GM12865 (cell line): ENCODE measurements around the gene KLF1.

Source experiments
- DNase-seq: peaks from one replicate; pipeline ENCODE4 v3.0.0; 2010; ENCODE audit warnings: low read depth
- H3K4me3 ChIP-seq: 2 replicates; pipeline ENCODE4 v1.5.1; 2011; ENCODE audit warnings: mild to moderate bottlenecking, low read depth, low read length, control low read depth
- CTCF ChIP-seq: IDR thresholded peaks from 2 replicates; pipeline ENCODE4 v1.5.1; 2011; ENCODE audit warnings: low read length, control low read depth, low read depth, inconsistent platforms; ENCODE audit not compliant: insufficient read depth; ENCODE audit errors: missing control alignments

Gene KLF1

GRCh38 chr19:12873891-12874745 is 12.9 kb downstream of the KLF1 start:
- no peak for TF ChIP-seq CTCF
- DNase-seq = no peak
- no peak overlapping the region for H3K4me3 ChIP-seq

GRCh38 chr19:12872941-12873890 is 13.8 kb downstream of the KLF1 start:
- peak; percentile 58 for DNase-seq
- no peak overlapping the region for H3K4me3 ChIP-seq
- no peak for TF ChIP-seq CTCF

GRCh38 chr19:12872255-12872654 is 14.7 kb downstream of the KLF1 start:
- DNase-seq = peak; percentile 28
- H3K4me3 ChIP-seq = no peak overlapping the region
- no peak for TF ChIP-seq CTCF

- no peak overlapping the region for H3K4me3 ChIP-seq
- no peak for TF ChIP-seq CTCF
- DNase-seq = no peak
Observed at GRCh38 chr19:12871681-12872080, 15.3 kb downstream of the KLF1 start.

GRCh38 chr19:12868540-12869112 is 18.4 kb downstream of the KLF1 start:
- TF ChIP-seq CTCF = no peak
- peak; percentile 62 for DNase-seq
- no peak overlapping the region for H3K4me3 ChIP-seq

GRCh38 chr19:12867120-12868099 is 19.6 kb downstream of the KLF1 start:
- H3K4me3 ChIP-seq = peak overlapping the region; percentile 44
- no peak for TF ChIP-seq CTCF
- DNase-seq = peak; percentile 70
